Central memory CD8-positive, alpha-beta T cell (primary cell): ENCODE measurements around the gene GSTA4.
"Not testable (repeated sequence)": the region's sequence is repeated elsewhere in the genome, so short reads cannot be mapped to it uniquely, and the experiment has no call there.

Experiments
- ATAC-seq: fragments of 150-1000 bp; cut with Tn5 transposase; replicated peaks from 2 replicates; pipeline ENCODE4 v1.10.0; 2022; ENCODE audit warnings: mild to moderate bottlenecking, moderate FRiP score, moderate number of reproducible peaks; ENCODE audit not compliant: poor library complexity, severe bottlenecking; ENCODE audit errors: extremely low read depth
- DNase-seq, 2 donors: peaks; one replicate each; pipeline ENCODE4 v3.0.0; 2021; ENCODE audit warnings: low spot score in 2 of 2
- H3K27ac Mint-ChIP-seq: one replicate; pipeline ENCODE4 v1.8.0; 2022; ENCODE audit warnings: low read depth, mild to moderate bottlenecking, moderate library complexity, mixed read lengths
- H3K27me3 Mint-ChIP-seq: one replicate; pipeline ENCODE4 v1.8.0; 2022; ENCODE audit warnings: mixed read lengths
- H3K36me3 Mint-ChIP-seq: one replicate; pipeline ENCODE4 v1.8.0; 2022; ENCODE audit warnings: mild to moderate bottlenecking, moderate library complexity, mixed read lengths; ENCODE audit not compliant: insufficient read depth
- H3K4me1 Mint-ChIP-seq: one replicate; pipeline ENCODE4 v1.8.0; 2022; ENCODE audit warnings: mixed read lengths
- H3K4me3 Mint-ChIP-seq: one replicate; pipeline ENCODE4 v1.8.0; 2022; ENCODE audit warnings: mild to moderate bottlenecking, moderate library complexity, mixed read lengths
- H3K9me3 Mint-ChIP-seq: one replicate; pipeline ENCODE4 v1.8.0; 2022; ENCODE audit warnings: mixed read lengths

GSTA4 gene

GRCh38 chr6:52983159-52983848 is 11.8 kb downstream of the GSTA4 start:
- H3K36me3 Mint-ChIP-seq: peaks cover 10% of the 10 kb centered on the region

GRCh38 chr6:52982680-52983079 is 12.4 kb downstream of the GSTA4 start:
- no peak for DNase-seq
- Mint-ChIP-seq H3K27me3 (no peaks in the 10 kb centered on the region), H3K9me3 (no peaks in the 10 kb centered on the region), H3K4me3 (no peak overlapping the region), H3K36me3 (peaks cover 10% of the 10 kb centered on the region), H3K4me1 (peaks cover 32% of the 10 kb centered on the region), H3K27ac (no peak overlapping the region)
- no peak for ATAC-seq

More at GRCh38 chr6:52983159-52983848, 11.8 kb downstream of the GSTA4 start:
- H3K27me3 Mint-ChIP-seq: no peaks in the 10 kb centered on the region
- no peak for ATAC-seq
- no peak for DNase-seq
- no peaks in the 10 kb centered on the region for H3K9me3 Mint-ChIP-seq
- H3K4me1 Mint-ChIP-seq: peaks cover 36% of the 10 kb centered on the region
- H3K4me3 Mint-ChIP-seq: peak overlapping the region; percentile 70
- H3K27ac Mint-ChIP-seq: no peak overlapping the region

- H3K4me3 Mint-ChIP-seq: no peak overlapping the region
- no peaks in the 10 kb centered on the region for H3K27me3 Mint-ChIP-seq
- peaks cover 32% of the 10 kb centered on the region for H3K4me1 Mint-ChIP-seq
- no peaks in the 10 kb centered on the region for H3K9me3 Mint-ChIP-seq
- DNase-seq (no peak), ATAC-seq (no peak)
- no peak overlapping the region for H3K27ac Mint-ChIP-seq
- H3K36me3 Mint-ChIP-seq: peaks cover 10% of the 10 kb centered on the region
These were observed 13.7 kb downstream of the GSTA4 start for GRCh38 chr6:52981222-52981900.

DNA sequence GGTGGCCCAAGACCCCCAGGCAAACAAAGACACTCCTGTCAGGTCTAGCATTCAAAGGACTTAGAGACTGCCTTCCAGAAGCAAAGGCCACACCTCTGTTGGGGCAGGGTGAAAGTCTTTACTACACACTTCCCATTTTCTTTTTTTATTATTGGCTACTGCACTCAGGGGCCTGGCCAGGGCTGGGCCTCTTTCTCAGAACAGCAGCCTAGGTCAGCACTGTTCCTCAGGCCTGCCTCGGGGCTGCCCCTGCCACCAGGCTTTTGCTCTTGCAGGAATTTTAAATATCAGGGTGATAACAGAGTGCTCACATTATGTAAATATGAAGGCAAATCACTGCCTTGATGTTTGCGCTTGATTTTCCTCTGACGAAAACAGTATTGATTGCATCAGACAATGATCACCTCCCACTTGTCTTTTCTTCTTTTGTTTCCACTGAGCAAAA is 18.5 kb downstream of the GSTA4 start:
- no peak for DNase-seq
- no peak overlapping the region for H3K4me3 Mint-ChIP-seq
- H3K4me1 Mint-ChIP-seq: no peaks in the 10 kb centered on the region
- H3K36me3 Mint-ChIP-seq: no peaks in the 10 kb centered on the region
- H3K27me3 Mint-ChIP-seq: no peaks in the 10 kb centered on the region
- no peaks in the 10 kb centered on the region for H3K9me3 Mint-ChIP-seq
- ATAC-seq: no peak
- H3K27ac Mint-ChIP-seq: no peak overlapping the region

- Mint-ChIP-seq H3K4me1 (no peaks in the 10 kb centered on the region), H3K4me3 (no peak overlapping the region), H3K36me3 (no peaks in the 10 kb centered on the region)
These were observed 18.9 kb downstream of the GSTA4 start for GRCh38 chr6:52976149-52976548.

DNA sequence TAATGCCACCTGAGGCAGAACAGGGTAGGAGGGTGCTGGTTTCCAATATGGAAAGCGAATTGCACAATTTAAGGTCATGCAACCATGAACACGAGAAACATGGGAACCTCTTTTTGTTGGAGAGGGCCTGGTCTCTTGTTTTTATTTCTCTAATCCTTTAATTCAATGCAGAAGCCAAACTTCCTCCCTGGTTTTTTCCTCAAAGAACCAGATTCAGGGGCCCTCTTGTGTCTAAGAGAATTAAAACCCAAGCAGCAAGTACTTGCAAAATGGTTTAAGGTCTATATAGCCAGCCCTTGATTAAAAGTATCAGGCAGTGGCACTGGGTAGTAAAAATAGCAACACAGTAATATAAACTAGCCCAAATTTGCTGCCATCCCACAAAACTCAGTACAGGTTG is 19.5 kb downstream of the GSTA4 start:
- Mint-ChIP-seq H3K9me3 (no peaks in the 10 kb centered on the region), H3K27ac (no peak overlapping the region), H3K36me3 (no peaks in the 10 kb centered on the region), H3K4me1 (no peaks in the 10 kb centered on the region), H3K27me3 (no peaks in the 10 kb centered on the region), H3K4me3 (no peak overlapping the region)
- no peak for DNase-seq
- no peak for ATAC-seq

More at GRCh38 chr6:52976149-52976548, 18.9 kb downstream of the GSTA4 start:
- H3K9me3 Mint-ChIP-seq: no peaks in the 10 kb centered on the region
- DNase-seq: no peak
- no peaks in the 10 kb centered on the region for H3K27me3 Mint-ChIP-seq
- ATAC-seq: no peak
- no peak overlapping the region for H3K27ac Mint-ChIP-seq

- Mint-ChIP-seq H3K9me3 (no peaks in the 10 kb centered on the region), H3K36me3 (no peaks in the 10 kb centered on the region), H3K27me3 (no peaks in the 10 kb centered on the region), H3K27ac (no peak overlapping the region), H3K4me1 (no peaks in the 10 kb centered on the region), H3K4me3 (no peak overlapping the region)
- no peak for DNase-seq
- no peak for ATAC-seq
These were observed 22.1 kb downstream of the GSTA4 start for GRCh38 chr6:52972989-52973388.

GRCh38 chr6:52969359-52969758 is 25.7 kb downstream of the GSTA4 start:
- no peaks in the 10 kb centered on the region for H3K4me1 Mint-ChIP-seq
- no peak overlapping the region for H3K27ac Mint-ChIP-seq
- no peaks in the 10 kb centered on the region for H3K36me3 Mint-ChIP-seq
- H3K4me3 Mint-ChIP-seq: no peak overlapping the region
- peaks cover 8% of the 10 kb centered on the region for H3K27me3 Mint-ChIP-seq
- H3K9me3 Mint-ChIP-seq: no peaks in the 10 kb centered on the region
- ATAC-seq: no peak
- no peak for DNase-seq

DNA sequence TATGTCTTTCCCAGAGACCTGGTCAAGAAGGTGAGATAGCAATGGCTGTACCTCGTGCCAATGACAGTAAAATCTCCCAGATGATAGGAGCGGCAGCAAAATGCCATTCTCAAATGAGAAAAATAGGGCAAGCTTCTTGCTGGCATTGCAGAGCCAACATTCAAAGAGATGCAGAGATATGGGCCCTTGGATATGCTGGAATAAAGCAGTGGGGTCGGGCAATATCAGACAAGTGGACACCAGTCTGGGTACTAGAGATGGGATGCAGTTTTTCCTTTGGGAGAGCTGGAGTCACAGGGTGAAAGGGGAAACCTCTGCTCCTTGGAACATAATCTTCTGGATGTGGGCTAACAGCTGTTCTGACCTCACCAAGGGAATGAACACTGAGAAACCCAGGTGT is 29.0 kb downstream of the GSTA4 start:
- Mint-ChIP-seq H3K27ac (no peak overlapping the region), H3K4me3 (no peak overlapping the region)

GRCh38 chr6:52965380-52965779 is 29.7 kb downstream of the GSTA4 start:
- H3K4me3 Mint-ChIP-seq: no peak overlapping the region
- DNase-seq: no peak
- no peak for ATAC-seq

More for the DNA sequence above, 29.0 kb downstream of the GSTA4 start:
- Mint-ChIP-seq H3K27me3 (peaks cover 21% of the 10 kb centered on the region), H3K9me3 (no peaks in the 10 kb centered on the region), H3K4me1 (no peaks in the 10 kb centered on the region), H3K36me3 (no peaks in the 10 kb centered on the region)
- DNase-seq (no peak), ATAC-seq (no peak)

GRCh38 chr6:52964318-52964717 is 30.8 kb downstream of the GSTA4 start:
- no peaks in the 10 kb centered on the region for H3K36me3 Mint-ChIP-seq
- H3K27ac Mint-ChIP-seq: no peak overlapping the region
- H3K4me1 Mint-ChIP-seq: no peaks in the 10 kb centered on the region
- no peak for ATAC-seq
- H3K27me3 Mint-ChIP-seq: peaks cover 33% of the 10 kb centered on the region
- no peak for DNase-seq
- no peak overlapping the region for H3K4me3 Mint-ChIP-seq
- no peaks in the 10 kb centered on the region for H3K9me3 Mint-ChIP-seq

More at GRCh38 chr6:52965380-52965779, 29.7 kb downstream of the GSTA4 start:
- H3K27ac Mint-ChIP-seq: no peak overlapping the region
- H3K27me3 Mint-ChIP-seq: peaks cover 28% of the 10 kb centered on the region
- no peaks in the 10 kb centered on the region for H3K36me3 Mint-ChIP-seq
- no peaks in the 10 kb centered on the region for H3K4me1 Mint-ChIP-seq
- no peaks in the 10 kb centered on the region for H3K9me3 Mint-ChIP-seq

DNA sequence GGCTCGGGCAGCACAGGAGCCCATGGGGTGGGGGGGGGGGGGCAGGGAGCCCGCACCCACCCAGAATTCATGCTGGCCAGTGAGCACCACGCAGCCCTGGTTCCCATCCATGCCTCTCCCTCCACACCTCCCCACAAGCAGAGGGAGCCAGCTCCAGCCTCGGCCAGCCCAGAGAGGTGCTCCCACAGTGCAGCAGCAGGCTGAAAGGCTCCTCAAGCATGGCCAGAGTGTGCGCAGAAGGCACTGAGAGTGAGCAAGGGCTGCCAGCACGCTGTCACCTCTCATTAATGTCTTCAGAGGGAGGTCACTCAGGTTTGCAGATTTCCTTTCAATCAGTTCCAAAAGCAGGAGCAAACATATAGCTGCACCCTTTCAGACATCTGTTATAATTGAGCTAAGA is 32.4 kb downstream of the GSTA4 start:
- Mint-ChIP-seq H3K27ac (no peak overlapping the region), H3K27me3 (peaks cover 33% of the 10 kb centered on the region), H3K4me3 (no peak overlapping the region), H3K36me3 (no peaks in the 10 kb centered on the region), H3K4me1 (no peaks in the 10 kb centered on the region), H3K9me3 (no peaks in the 10 kb centered on the region)
- ATAC-seq: no peak
- DNase-seq: no peak

DNA sequence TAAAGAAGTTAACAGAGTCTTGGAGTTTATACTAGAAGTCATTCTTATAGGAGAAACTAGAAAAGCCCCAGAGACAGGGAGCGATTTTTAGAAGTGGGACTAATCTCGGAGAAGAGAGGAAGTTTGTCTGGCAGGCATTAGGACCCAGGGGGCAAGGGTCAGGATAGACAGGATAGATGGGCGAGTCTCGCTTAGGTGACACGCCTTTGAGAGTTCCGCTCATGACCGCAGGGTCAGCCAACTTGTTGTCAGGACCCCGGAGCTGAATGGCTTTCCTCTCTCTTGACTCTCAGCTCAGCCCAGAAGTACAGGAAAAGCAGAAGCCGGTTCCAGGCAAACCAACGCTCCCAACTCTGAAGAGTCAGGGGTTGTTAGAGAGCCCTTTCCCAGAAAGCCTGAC is 34.1 kb downstream of the GSTA4 start:
- H3K9me3 Mint-ChIP-seq, H3K36me3 Mint-ChIP-seq, ATAC-seq, H3K27ac Mint-ChIP-seq, H3K4me3 Mint-ChIP-seq, DNase-seq, H3K4me1 Mint-ChIP-seq: not testable (repeated sequence)
- peaks cover 28% of the 10 kb centered on the region for H3K27me3 Mint-ChIP-seq
